Spleen (tissue), 13 donors: ENCODE results near the gene LRRN4. TPM values are rescaled to one million over a fixed set of nuclear protein-coding genes. Genes with fewer than 3 reads are reported as not detected.

Source experiments
- DNase-seq: peaks from one replicate; pipeline ENCODE4 v3.0.0-alpha.2; 2020
- H3K27ac ChIP-seq, 8 donors: fragments of 200-600 bp; sonication (generic) in 7 of 8; 1 replicate in 4 of 8; 2 replicates in 4 of 8; pipeline versions ENCODE4 v1.5.0 to v1.8.0; 2016 to 2021; ENCODE audit warnings: inconsistent platforms in 4 of 8, mild to moderate bottlenecking in 4 of 8, moderate library complexity in 1 of 8
- H3K27me3 ChIP-seq, 7 donors: fragments of 200-600 bp; sonication (generic) in 6 of 7; replicated peaks in 1 of 7; 1 replicate in 4 of 7; 2 replicates in 3 of 7; pipeline versions ENCODE4 v1.5.0 to v1.8.0; 2016 to 2021; ENCODE audit warnings: inconsistent platforms in 3 of 7, mild to moderate bottlenecking in 1 of 7
- H3K36me3 ChIP-seq, 6 donors: fragments of 200-600 bp; sonication (generic) in 5 of 6; 1 replicate in 4 of 6; 2 replicates in 2 of 6; pipeline versions ENCODE4 v1.5.0 to v1.8.0; 2016 to 2021; ENCODE audit warnings: inconsistent platforms in 2 of 6
- H3K4me1 ChIP-seq, 6 donors: fragments of 200-600 bp; sonication (generic) in 5 of 6; 1 replicate in 3 of 6; 2 replicates in 3 of 6; pipeline versions ENCODE4 v1.5.0 to v1.8.0; 2016 to 2021; ENCODE audit warnings: inconsistent platforms in 3 of 6
- H3K4me3 ChIP-seq, 8 donors: fragments of 200-600 bp; sonication (generic) in 7 of 8; 1 replicate in 4 of 8; 2 replicates in 4 of 8; pipeline versions ENCODE4 v1.5.0 to v1.8.0; 2016 to 2021; ENCODE audit warnings: inconsistent platforms in 4 of 8, mild to moderate bottlenecking in 4 of 8, moderate library complexity in 2 of 8
- H3K9me3 ChIP-seq, 8 donors: fragments of 200-600 bp; sonication (generic) in 7 of 8; 1 replicate in 4 of 8; 2 replicates in 4 of 8; pipeline versions ENCODE4 v1.5.0 to v1.8.0; 2016 to 2021; ENCODE audit warnings: inconsistent platforms in 4 of 8
- POLR2A ChIP-seq, 3 donors: fragments of 450-650 bp; IDR thresholded peaks; one replicate each; pipeline ENCODE4 v1.5.1; 2017; ENCODE audit warnings: antibody characterized with exemption in 3 of 3, mild to moderate bottlenecking in 1 of 3
- POLR2AphosphoS5 ChIP-seq, 3 donors: sonication (generic); formaldehyde crosslinking; IDR thresholded peaks; one replicate each; pipeline ENCODE4 v1.5.1; 2017; ENCODE audit warnings: antibody characterized with exemption in 3 of 3
- WGBS, 5 donors: extraction: QIAGEN DNeasy Blood & Tissue Kit in 3 of 5; methylation state at CpG; one replicate each; pipeline versions ENCODE4 v1.1.5 to v1.1.7; 2013 to 2018; 5-methylcytosine and 5-hydroxymethylcytosine counted together
- intact Hi-C: fragments of 100-400 bp; cut with DNase I; formaldehyde crosslinking; loops from one replicate; pipeline ENCODE4 v1.15.0; 2023; ENCODE audit warnings: low total_unique reads
- long read RNA-seq, 2 donors: transcript quantifications; one replicate each; lab custom pipeline, GENCODE V29; 2026
- polyA plus RNA-seq, 3 donors: library from polyadenylated mRNA; stranded (reverse); fragments of 200-250 nt; gene quantifications; one replicate each; pipeline ENCODE4 v1.2.1, GENCODE V29; 2013
- total RNA-seq, 7 donors: library from RNA; depleted of rRNA in 3 of 7; stranded (reverse); fragments of >200 nt in 3 of 7; fragmentation: NEBNext Ultra II Directional in 4 of 7; extraction: Animal tissue kit (Norgen Biotek cat#: 25700) in 4 of 7; gene quantifications; one replicate each; pipeline versions ENCODE4 v1.1.0 to v1.2.1, GENCODE V29; 2016 to 2021
- TF ChIP-seq, protein P1 (sequence below), 11 experiments: fragments of 200-600 bp in 7 of 11; fragments of 450-650 bp in 4 of 11; sonication (generic) in 4 of 11; IDR thresholded peaks in 8 of 11; conservative IDR thresholded peaks in 3 of 11; 1 replicate in 7 of 11; 2 replicates in 4 of 11; pipeline versions ENCODE4 v1.4.0 to v1.8.0; 2016 to 2021; ENCODE audit warnings: antibody characterized with exemption in 11 of 11, inconsistent platforms in 4 of 11, mild to moderate bottlenecking in 1 of 11
- donor health status: healthy with polysubstance abuse.
- donor health status: DM: no; HTN: no; CAD: no; lungs with moderate emphysema.
- donor health status: DM: no; HTN: no; CAD: no.
- donor health status: Bipolar disorder and iron deficiency.
- donor health status: healthy.
- donor health status: DM: no; HTN: no; CAD: no.
- donor health status: DM: yes; HTN: yes; CAD: no.

The LRRN4 gene
- total RNA-seq (under 1 TPM in 2 of 7 donors, not detected in 5; 0.13 to 0.18 TPM), polyA plus RNA-seq (not detected)
- long read RNA-seq, donor 1, partial matches to known transcripts: 0 of 3 reads
- long read RNA-seq, donor 1, other reads (novel, unspliced or antisense): 0 of 3 reads
- long read RNA-seq, donor 2, partial matches to known transcripts: 0 of 1 reads
- long read RNA-seq, donor 2, other reads (novel, unspliced or antisense): 0 of 1 reads

DNA sequence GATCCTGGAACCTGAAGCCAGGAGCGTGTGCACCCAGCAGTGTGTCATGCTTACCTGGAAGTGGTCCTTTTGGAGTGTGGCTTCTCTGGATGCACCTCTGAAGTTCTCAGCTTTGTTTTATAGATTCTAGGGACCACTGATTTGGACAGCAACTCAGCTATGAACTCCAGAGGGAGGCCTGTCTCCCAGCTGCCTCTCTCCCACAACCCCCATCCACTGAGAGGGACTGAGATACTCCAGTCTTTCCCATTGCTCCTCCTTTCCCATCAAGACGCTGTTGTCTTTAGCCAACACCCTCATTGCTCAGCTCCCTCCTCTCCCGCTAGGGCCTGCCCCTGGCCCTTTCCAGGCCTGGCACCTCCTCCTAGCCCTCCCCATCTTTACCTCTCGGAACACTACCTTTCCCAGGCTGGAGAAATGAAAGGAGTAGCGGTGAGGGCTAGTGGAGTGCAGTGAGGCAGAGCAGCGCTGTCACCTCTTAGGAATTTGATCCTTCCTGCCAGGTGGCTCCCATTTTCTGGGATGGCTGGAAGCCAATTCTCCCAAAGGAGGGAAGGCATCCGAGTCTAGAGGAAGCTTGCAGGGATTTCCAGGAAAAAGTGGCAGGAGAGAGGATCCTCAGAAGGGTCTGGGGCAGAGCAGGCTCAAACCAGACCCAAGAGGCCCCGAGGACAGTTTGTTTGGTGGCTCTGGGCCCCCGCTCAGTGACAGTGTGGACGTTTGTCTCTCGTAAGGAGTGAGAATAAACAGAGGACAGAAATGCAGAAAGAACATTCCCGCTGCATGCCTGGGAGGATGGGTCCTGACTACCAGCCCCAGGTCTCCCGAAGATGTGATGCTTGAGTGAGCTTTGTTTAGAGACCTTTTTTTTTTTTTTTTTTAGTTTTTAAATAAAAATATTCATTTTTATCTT, at the start of gene LRRN4:
TSS of gene LRRN4 (minus strand) at position 285 of the 913 bp plus-strand sequence. CDS start 1,261 bp downstream, outside the sequence.
- Histone ChIP-seq H3K4me3 (no peak within 1 kb of the TSS), H3K27me3 (peaks cover 0 to 72% (median 16%) of the 10 kb centered on the region in 7 donors), H3K9me3 (no peaks in the 10 kb centered on the region), H3K36me3 (no peaks in the 10 kb centered on the region), H3K4me1 (peaks cover 0 to 15% (median 8%) of the 10 kb centered on the region in 6 donors), H3K27ac (no peak within 1 kb of the TSS)
- intact Hi-C loops: no loop called here
- TF ChIP-seq POLR2AphosphoS5 (IDR thresholded peaks at IDR 0.05) (no peak), POLR2A (IDR thresholded peaks at IDR 0.05) (no peak)
- TF ChIP-seq, protein P1, sequence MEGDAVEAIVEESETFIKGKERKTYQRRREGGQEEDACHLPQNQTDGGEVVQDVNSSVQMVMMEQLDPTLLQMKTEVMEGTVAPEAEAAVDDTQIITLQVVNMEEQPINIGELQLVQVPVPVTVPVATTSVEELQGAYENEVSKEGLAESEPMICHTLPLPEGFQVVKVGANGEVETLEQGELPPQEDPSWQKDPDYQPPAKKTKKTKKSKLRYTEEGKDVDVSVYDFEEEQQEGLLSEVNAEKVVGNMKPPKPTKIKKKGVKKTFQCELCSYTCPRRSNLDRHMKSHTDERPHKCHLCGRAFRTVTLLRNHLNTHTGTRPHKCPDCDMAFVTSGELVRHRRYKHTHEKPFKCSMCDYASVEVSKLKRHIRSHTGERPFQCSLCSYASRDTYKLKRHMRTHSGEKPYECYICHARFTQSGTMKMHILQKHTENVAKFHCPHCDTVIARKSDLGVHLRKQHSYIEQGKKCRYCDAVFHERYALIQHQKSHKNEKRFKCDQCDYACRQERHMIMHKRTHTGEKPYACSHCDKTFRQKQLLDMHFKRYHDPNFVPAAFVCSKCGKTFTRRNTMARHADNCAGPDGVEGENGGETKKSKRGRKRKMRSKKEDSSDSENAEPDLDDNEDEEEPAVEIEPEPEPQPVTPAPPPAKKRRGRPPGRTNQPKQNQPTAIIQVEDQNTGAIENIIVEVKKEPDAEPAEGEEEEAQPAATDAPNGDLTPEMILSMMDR (IDR thresholded peaks at IDR 0.05 in 8 of 11, conservative IDR thresholded peaks at IDR 0.05 in 3 of 11): no peak
- DNase-seq: no peak
- 57 to 75% (median 74%) methylated on average over 13 of the region's 13 CpGs for WGBS, 5 donors

DNA sequence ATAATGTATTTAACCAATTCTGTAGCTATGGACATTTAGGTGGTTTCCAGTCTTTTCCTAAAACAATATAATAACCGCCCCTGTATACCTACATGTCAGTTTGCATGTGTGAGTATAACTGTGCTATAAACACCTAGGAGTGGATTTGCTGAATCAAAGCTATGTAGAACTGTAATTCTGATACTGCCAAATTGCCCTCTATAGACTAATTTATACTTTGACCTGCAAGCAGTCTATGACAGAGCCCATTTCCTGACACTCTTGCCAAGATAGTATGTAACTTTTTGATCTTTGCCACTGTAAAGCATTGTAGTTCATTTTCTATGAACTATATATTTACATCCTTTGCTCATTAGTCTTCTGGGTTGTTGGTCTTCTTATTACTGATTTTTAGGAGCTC, 49.4 kb upstream of the LRRN4 start:
- no peak for DNase-seq
- Histone ChIP-seq H3K4me1 (no peaks in the 10 kb centered on the region), H3K27me3 (peaks cover 0 to 7% (median 0%) of the 10 kb centered on the region in 7 donors), H3K9me3 (no peaks in the 10 kb centered on the region), H3K36me3 (no peaks in the 10 kb centered on the region), H3K4me3 (no peak overlapping the region), H3K27ac (no peak overlapping the region)
- TF ChIP-seq, protein P1 (IDR thresholded peaks at IDR 0.05 in 8 of 11, conservative IDR thresholded peaks at IDR 0.05 in 3 of 11): no peak
- TF ChIP-seq POLR2A (IDR thresholded peaks at IDR 0.05) (no peak), POLR2AphosphoS5 (IDR thresholded peaks at IDR 0.05) (no peak)
- intact Hi-C loops: no loop called here
- WGBS, 5 donors: 75 to 94% (median 86%) methylated on average over 1 of the region's 1 CpG

DNA sequence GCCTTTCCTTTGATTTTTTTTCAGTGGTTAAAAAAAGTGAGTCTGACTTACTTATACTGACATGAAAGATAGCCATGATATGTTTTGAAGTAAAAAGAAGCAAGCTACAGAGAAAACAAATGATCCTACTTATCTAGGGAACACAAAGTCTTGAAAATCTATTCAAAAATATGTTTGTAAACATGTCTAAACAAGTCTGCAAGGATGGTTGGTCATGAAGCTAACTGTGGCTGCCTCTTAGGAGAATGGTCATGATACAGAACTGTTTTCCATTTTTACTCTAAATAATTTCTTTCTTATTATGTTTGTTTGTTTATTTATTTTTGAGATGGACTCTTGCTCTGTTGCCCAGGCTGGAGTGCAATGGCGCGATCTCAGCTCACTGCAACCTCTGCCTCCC, 47.5 kb upstream of the LRRN4 start:
- Histone ChIP-seq H3K27ac (no peak overlapping the region), H3K4me3 (no peak overlapping the region), H3K4me1 (no peaks in the 10 kb centered on the region), H3K36me3 (no peaks in the 10 kb centered on the region), H3K27me3 (peaks cover 0 to 10% (median 0%) of the 10 kb centered on the region in 7 donors), H3K9me3 (no peaks in the 10 kb centered on the region)
- no peak for DNase-seq
- no peak for TF ChIP-seq POLR2A (IDR thresholded peaks at IDR 0.05)
- 93 to 98% (median 97%) methylated on average over 2 of the region's 2 CpGs for WGBS, 5 donors
- intact Hi-C loops: no loop called here

DNA sequence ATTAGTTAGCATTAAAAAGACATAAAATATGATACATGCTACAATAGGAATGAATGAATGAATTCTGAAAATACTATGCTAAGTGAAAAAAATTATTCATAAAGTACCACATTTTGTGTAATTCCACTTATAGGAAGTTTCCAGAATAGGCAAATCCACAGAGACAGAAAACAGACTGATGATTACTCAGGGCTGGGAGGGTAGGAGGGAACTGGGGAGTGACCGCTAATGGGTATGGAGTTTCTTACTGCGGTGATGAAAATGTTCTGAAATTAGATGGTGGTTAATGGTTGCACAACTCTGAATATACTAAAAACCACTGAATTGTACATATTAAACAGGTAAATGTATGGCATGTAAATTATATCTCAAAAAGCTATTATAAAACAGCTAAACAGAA, 46.4 kb upstream of the LRRN4 start:
- 60 to 85% (median 65%) methylated on average over 2 of the region's 2 CpGs for WGBS, 5 donors
- no peak overlapping the region for H3K27ac ChIP-seq
- no peaks in the 10 kb centered on the region for H3K36me3 ChIP-seq
- intact Hi-C loops: no loop called here
- peaks cover 0 to 10% (median 0%) of the 10 kb centered on the region in 7 donors for H3K27me3 ChIP-seq
- no peak for TF ChIP-seq POLR2AphosphoS5 (IDR thresholded peaks at IDR 0.05)
- TF ChIP-seq, protein P1 (IDR thresholded peaks at IDR 0.05 in 8 of 11, conservative IDR thresholded peaks at IDR 0.05 in 3 of 11): no peak
- TF ChIP-seq POLR2A (IDR thresholded peaks at IDR 0.05): no peak
- no peak overlapping the region for H3K4me3 ChIP-seq
- DNase-seq: no peak
- H3K4me1 ChIP-seq: no peaks in the 10 kb centered on the region
- H3K9me3 ChIP-seq: no peaks in the 10 kb centered on the region
